Measurements from ENCODE around the gene PPP2R2C.

The PPP2R2C gene

DNA sequence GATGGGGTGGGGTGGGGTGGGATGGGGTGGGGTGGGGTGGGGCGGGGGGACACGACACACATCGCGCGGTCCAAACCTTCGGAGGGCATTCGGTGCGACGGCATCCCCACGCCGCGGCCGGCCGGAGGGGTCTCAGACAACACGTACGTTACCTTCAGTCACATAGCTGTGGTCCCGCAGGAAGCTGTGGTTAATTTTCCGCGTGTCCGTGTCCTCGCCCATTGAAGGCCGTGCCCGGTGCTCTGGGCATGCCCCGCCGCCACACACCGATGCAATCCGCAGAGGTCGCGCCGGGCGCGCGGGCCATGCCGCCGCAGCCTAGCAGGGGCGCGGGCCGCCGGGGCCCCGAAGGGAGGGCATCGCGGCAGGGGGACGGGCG, 417 bp downstream of the PPP2R2C start:
- TF ChIP-seq, protein P1, sequence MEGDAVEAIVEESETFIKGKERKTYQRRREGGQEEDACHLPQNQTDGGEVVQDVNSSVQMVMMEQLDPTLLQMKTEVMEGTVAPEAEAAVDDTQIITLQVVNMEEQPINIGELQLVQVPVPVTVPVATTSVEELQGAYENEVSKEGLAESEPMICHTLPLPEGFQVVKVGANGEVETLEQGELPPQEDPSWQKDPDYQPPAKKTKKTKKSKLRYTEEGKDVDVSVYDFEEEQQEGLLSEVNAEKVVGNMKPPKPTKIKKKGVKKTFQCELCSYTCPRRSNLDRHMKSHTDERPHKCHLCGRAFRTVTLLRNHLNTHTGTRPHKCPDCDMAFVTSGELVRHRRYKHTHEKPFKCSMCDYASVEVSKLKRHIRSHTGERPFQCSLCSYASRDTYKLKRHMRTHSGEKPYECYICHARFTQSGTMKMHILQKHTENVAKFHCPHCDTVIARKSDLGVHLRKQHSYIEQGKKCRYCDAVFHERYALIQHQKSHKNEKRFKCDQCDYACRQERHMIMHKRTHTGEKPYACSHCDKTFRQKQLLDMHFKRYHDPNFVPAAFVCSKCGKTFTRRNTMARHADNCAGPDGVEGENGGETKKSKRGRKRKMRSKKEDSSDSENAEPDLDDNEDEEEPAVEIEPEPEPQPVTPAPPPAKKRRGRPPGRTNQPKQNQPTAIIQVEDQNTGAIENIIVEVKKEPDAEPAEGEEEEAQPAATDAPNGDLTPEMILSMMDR (IDR thresholded peaks at IDR 0.05; ENCODE audit: extremely low read depth, missing control alignments): no peak
- peak; percentile 37 for DNase-seq (ENCODE audit: low spot score)

DNA sequence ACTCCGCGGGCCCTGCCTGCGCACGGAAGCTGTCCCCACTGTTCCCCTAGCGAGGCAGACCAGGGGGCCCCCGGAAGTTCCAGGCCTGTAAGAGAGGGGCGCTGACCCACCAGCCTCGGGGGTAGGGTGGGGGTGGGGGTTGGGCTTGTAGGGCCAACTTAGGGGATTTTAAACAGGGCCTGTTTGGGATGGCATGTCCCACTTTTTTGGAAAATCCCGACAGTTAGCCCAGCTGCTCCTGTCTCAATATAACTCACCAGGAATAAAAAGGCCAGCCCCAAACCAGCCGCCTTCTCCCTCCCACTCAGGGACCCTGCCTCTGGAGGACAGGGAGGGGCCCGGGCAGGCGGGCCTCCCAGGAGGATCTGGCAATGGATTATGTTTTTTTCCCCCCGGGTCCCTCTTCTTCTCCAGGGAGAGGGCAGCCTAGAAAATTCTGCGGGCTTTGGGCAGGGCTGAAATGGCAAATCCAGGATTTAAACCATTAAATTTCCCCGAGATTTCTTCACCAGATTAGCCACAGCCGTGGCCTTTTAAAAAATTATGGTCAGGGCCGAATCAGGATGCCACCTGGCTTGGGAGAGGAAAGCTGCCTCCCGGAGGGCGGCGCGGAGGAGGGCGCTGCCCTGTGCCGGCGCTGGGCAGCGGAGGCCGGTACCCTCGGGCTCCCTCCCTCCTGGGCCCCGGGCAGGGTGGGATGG, 957 bp downstream of the PPP2R2C start:
- peak; percentile 53 for DNase-seq (ENCODE audit: low spot score)
- TF ChIP-seq, protein P1 (IDR thresholded peaks at IDR 0.05; ENCODE audit: extremely low read depth, missing control alignments): no peak

DNA sequence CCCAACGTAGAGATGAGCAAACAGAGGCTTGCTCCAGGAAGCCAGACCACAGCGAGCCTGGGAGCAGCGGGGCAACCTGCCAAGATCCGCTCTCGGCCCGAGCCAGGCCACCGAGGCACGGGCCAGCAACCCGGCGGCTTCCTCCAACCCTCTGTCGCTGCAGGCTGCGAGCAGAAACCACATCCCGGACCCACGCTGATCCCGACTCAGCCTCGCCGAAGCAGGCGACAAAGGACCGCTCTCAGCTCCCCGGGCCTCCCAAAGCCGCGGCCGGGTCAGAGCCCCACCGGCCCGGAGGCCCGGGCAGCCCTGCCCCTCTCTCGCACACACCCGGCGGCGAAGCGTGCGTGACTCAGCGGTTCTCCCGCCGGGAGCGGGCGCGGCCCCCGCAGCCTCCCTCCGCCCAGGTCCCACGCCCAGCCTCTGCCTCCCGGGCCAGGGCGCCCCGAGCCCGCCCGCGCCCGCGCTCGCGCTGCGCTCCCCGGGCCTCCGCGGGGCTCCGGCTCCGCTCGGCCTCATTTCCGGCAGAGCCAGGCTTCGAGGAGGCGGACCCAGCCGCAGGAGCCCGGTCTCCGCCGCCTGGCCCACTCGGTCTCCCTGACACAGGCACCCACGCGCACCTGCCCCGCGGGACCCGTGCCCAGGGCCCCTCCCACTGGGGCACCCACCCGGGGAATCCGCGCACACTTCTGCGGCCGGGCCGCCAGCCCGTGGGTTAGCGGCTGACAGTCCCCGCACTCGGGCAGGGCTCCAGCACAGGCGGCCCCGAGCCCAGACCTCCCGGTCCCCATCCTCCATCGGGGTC, 1.7 kb downstream of the PPP2R2C start:
- TF ChIP-seq, protein P1 (IDR thresholded peaks at IDR 0.05; ENCODE audit: extremely low read depth, missing control alignments): no peak
- DNase-seq (ENCODE audit: low spot score): peak; percentile 49

DNA sequence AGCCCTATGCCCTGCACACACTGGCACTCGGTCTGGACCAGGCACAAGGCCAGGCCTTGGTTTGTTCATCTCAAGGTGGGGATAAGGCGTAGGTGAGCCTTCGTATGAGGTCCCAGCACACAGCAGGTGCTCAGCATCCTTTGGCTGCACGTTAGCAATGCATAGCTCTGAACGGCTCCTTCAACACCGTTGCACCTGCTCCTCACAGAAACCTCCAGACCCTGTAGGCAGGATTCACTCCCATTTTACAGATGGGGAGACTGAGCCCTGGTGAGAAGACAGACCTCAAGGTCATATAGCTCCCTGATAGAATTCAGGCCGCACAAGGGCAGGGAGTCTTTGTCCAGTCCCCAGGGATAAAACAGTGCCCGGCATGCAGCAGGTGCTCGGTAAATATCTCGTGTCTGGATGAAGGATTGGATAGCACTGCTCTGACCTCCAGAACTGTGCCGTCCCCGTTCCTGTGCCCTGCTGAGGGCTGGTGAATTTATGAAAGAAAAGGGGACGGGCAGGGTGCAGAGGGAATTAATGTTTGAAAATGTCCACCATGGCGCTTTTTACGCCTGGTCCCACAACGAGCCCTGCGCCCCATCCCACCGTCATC, 2.4 kb downstream of the PPP2R2C start:
- TF ChIP-seq, protein P1 (IDR thresholded peaks at IDR 0.05; ENCODE audit: extremely low read depth, missing control alignments): no peak
- DNase-seq (ENCODE audit: low spot score): no peak

DNA sequence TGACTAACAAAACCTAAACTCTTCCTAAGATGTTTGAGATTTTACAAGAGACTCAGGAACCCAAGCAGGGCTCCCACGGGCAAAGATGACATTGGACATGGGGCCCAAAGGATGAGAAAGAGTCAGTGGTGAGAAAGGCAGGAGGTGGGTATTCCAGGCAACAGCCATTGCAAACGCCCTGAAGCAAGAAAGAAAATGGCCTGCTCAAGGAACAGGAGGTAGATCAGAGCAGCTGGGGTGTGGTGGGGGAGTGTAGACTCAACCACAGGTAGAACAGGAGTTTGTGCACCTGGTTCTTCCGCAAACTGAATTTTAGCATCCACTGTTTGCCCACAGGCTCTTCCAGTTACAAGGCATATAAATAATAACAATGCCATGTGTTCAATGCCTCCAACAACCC, 3.3 kb downstream of the PPP2R2C start:
- DNase-seq (ENCODE audit: low spot score): no peak
- TF ChIP-seq, protein P1 (IDR thresholded peaks at IDR 0.05; ENCODE audit: extremely low read depth, missing control alignments): no peak

DNA sequence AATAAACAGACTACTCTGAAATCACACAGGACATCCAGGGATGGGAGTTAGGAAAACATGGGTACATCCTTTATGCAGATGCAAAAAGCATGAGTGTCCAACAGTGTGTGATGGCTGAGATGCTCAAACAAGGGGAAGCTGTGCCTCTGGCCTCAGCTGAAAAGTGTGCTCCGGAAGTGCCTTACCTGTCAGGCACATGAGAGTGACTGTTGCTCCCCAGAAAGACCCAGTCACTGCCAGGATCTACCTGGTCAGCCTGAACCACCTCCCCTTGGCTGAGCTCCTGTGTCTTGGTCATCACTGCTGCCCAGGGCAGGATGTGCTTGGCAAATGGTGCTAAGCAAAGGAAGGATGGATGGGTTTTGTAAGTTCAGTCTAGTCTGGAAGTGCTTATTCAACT, 4.0 kb downstream of the PPP2R2C start:
- no peak for DNase-seq (ENCODE audit: low spot score)
- TF ChIP-seq, protein P1 (IDR thresholded peaks at IDR 0.05; ENCODE audit: extremely low read depth, missing control alignments): no peak

DNA sequence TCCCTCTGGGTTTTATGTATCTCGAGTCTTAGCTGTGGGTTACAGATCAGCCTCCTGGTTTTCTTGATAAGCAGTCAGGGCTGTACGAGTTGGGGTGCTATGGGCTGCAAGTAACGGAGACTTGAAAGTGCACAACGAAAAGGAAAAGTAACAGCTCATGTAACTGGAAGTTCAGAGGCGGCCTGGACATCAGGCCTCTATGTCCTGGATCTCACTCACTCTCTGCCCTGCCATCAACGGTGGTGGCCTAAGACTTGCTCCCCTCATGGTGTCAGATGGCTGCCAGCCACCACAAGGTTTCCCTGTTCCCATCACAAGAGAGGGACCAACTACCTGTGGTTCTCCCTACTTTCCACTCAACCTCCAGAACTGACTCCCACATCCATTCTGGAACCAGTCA, 4.8 kb downstream of the PPP2R2C start:
- no peak for DNase-seq (ENCODE audit: low spot score)
- TF ChIP-seq, protein P1 (IDR thresholded peaks at IDR 0.05; ENCODE audit: extremely low read depth, missing control alignments): no peak

All from GM20000 (cell line).